Epithelial cell of proximal tubule (primary cell): ENCODE results near the gene RASSF7. TPM values are rescaled to one million over a fixed set of nuclear protein-coding genes. Genes with fewer than 3 reads are reported as not detected.

Source experiments
- DNase-seq: peaks from one replicate; pipeline ENCODE4 v3.0.0-alpha.2; 2011; ENCODE audit warnings: low read depth
- H3K4me3 ChIP-seq: 2 replicates; pipeline ENCODE4 v1.5.1; 2011; ENCODE audit warnings: low read depth, mild to moderate bottlenecking, low read length
- CTCF ChIP-seq: conservative IDR thresholded peaks from 2 replicates; pipeline ENCODE4 v1.5.1; 2012; ENCODE audit warnings: low read depth, mild to moderate bottlenecking, low read length
- total RNA-seq: library from RNA; depleted of rRNA; stranded (reverse); fragments of >200 nt; gene quantifications from 2 replicates; pipeline ENCODE4 v1.2.3, GENCODE V29; 2015

RASSF7 gene
- total RNA-seq, 1 donor from 2014 or later = 154 TPM

DNA sequence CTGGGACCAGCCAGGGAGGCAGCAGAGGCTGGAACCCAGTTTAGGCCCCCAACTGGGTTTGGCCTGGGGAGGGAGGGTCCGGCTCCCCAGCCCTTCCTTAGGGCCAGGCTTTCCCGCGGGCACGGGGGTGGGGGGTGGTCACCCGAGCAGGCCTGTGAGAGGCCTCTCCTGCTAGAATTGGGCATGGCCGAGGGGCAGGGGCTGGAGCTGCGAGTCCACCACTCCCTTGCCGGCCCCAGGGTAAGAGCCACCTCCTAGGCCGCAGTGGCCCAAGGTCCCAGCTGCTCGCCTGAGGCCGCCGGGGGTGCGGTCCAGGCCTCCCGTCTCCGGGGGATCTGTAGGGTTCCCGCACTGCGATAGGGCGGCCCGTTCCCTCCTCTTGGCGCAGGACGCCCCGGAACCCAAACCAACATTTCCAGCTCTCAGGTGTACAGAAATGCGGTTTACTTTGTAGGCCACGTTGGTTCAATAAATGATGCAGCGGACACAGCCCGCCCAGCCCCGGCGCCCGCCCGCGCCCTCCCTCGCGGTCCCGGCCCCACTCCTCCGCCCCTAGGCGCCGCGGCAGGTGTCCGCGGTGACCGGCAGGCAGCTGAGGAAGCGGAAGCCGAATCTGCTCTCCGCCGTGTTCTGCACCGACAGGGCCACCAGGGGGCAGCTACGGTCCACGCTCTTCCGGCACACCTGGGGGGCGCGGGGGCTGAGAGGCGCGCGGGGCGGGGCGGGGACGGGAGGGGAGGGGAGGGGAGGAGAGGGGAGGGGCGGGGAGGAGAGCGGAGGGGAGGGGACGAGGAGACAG, 6.1 kb upstream of the RASSF7 start:
- DNase-seq = no peak

GRCh38 chr11:555227-555779, 5.5 kb upstream of the RASSF7 start:
- TF ChIP-seq CTCF = no peak
- peak overlapping the region; percentile 68 for H3K4me3 ChIP-seq

More for the DNA sequence above, 6.1 kb upstream of the RASSF7 start:
- TF ChIP-seq CTCF = peak; percentile 54
- H3K4me3 ChIP-seq = peak overlapping the region; percentile 68

DNA sequence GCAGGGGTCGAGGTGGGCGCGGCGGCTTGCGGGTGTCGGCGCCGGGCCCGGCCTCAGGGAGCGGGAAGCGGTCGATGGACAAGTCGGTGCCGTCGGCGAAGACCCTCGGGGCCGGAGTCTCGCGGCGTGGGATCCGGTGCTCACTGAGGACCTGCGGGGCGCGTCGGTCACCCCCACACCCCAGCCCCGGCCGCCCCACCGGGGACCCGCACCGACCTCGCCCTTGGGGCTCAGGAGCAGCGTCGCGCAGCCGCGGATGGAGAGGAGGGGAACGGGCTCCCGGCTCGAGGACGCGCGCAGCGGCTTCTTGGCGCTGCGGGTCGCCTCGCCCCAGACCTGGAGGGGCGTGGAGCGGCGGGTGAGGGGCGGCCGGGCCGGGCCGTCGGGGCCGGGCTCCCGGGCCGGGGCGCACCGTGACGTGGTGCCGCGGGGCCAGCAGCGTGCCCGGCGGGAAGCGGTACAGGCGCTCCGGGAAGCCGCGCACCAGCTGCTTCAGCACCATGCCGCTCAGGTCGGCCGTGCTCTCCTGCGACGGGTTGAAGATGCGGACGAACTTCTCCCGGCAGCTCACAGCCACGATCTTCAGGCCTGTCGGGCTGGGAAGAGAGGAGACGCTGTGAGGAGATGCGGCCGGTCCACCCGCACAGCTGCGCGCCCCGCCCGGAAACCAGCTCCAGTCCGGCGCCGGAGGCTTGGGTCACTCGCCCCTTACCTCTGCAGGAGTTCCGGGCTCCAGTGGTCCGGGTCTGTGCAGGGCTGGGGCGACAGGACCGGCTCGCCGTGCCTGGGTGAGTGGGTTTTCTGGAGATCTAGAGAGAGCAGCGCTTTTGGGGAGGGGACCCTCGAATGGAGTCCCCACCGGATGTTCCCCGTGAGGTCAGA, 4.7 kb upstream of the RASSF7 start:
- TF ChIP-seq CTCF = no peak
- DNase-seq = no peak
- peak overlapping the region; percentile 68 for H3K4me3 ChIP-seq

More at GRCh38 chr11:555227-555779, 5.5 kb upstream of the RASSF7 start:
- DNase-seq = no peak

DNA sequence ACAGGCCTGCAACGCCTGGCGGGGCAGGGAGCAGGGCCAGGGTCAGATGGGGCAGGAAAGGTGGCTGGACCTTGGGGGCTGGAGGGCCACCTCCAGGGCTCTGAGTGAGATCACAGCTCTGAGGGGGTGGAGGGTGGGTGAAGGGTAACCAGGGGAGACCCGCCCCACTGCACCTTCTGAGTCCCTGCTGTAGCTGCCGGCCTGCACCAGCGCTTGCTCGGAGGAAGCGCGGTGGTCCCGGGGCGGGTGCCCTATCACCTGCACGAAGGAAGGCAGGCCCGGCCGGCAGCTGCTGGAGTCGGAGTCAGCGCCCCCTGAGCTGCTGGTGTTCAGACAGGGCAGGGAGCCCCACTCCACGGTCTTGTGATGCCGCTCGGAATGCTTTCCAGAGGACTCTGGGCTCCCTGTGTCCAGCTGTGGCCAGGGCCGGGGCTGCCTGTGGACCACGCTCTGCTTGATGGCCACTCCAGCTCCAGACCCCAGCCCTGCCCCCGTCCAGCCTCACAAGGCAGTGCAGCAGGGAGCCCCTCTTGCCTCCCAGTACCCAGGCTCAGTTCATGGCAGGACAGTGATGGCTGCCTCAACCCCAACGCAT, 4.0 kb upstream of the RASSF7 start:
- no peak for TF ChIP-seq CTCF
- peak overlapping the region; percentile 26 for H3K4me3 ChIP-seq
- DNase-seq = no peak

- no peak for TF ChIP-seq CTCF
- H3K4me3 ChIP-seq = no peak overlapping the region
- no peak for DNase-seq
These were observed 3.2 kb upstream of the RASSF7 start for GRCh38 chr11:557328-558132.

DNA sequence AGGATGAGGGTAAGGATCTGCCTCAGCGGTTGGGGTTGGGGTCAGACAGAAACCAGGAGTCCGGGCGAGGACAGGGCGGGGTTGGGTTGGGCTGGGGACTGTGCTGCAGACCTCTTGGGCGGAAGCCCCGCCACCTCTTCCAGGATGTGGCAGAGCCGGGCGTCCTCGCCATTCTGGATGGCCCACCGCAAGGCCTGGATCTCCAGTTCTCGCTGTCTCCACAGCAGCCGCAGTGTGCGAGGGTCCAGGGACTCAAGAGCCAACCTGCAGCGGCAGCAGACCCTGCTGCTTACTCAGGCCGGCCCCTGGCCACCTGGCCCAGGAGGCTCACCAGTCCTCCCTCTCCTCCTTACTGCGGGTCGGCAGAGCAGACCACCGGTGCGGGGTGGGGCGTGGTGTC, 2.3 kb upstream of the RASSF7 start:
- no peak for DNase-seq
- no peak for TF ChIP-seq CTCF
- H3K4me3 ChIP-seq = no peak overlapping the region
